Right hindlimb (tissue), 1 donor: ENCODE data around the gene TSC2.
"Not testable (repeated sequence)": the region's sequence is repeated elsewhere in the genome, so short reads cannot be mapped to it uniquely, and the experiment has no call there.

Source experiments
- DNase-seq: peaks from one replicate; pipeline ENCODE4 v3.0.0-alpha.2; 2018

TSC2 gene

GRCh38 chr16:2124377-2124693 lies 76.5 kb downstream of the TSC2 start:
- not testable (repeated sequence) for DNase-seq

- peak; percentile 92 for DNase-seq
Measured at GRCh38 chr16:2124694-2125444, 77.1 kb downstream of the TSC2 start.

GRCh38 chr16:2125609-2126008 lies 77.8 kb downstream of the TSC2 start:
- not testable (repeated sequence) for DNase-seq

GRCh38 chr16:2126161-2126743 lies 78.5 kb downstream of the TSC2 start:
- DNase-seq, result peak; percentile 82

- DNase-seq, result peak; percentile 50
Measured at GRCh38 chr16:2126928-2127556, 79.3 kb downstream of the TSC2 start.

- DNase-seq, result peak; percentile 53
Measured at GRCh38 chr16:2127630-2128280, 80.0 kb downstream of the TSC2 start.

GRCh38 chr16:2129251-2129650 lies 81.5 kb downstream of the TSC2 start:
- not testable (repeated sequence) for DNase-seq

- DNase-seq, result not testable (repeated sequence)
Measured at GRCh38 chr16:2129890-2130447, 82.2 kb downstream of the TSC2 start.

GRCh38 chr16:2133797-2134196 lies 86.0 kb downstream of the TSC2 start:
- peak; percentile 7 for DNase-seq

GRCh38 chr16:2135071-2135470 lies 87.3 kb downstream of the TSC2 start:
- DNase-seq, result not testable (repeated sequence)

- peak; percentile 94 for DNase-seq
Measured at GRCh38 chr16:2135770-2136490, 88.1 kb downstream of the TSC2 start, which contains the start of gene PKD1. Gene PKD1, minus strand, starts transcription at chr16:2135898. Its CDS starts 209 bp downstream, at chr16:2135689.
